ENCODE data around the gene PLXNB2. TPM values are rescaled to one million over a fixed set of nuclear protein-coding genes. Genes with fewer than 3 reads are reported as not detected.
A peak's percentile ranks its signal among the peaks of the same experiment; 100 is the strongest.

The PLXNB2 gene
- polyA plus RNA-seq, 3 donors = 38.2 to 368 (median 70.5) TPM

DNA sequence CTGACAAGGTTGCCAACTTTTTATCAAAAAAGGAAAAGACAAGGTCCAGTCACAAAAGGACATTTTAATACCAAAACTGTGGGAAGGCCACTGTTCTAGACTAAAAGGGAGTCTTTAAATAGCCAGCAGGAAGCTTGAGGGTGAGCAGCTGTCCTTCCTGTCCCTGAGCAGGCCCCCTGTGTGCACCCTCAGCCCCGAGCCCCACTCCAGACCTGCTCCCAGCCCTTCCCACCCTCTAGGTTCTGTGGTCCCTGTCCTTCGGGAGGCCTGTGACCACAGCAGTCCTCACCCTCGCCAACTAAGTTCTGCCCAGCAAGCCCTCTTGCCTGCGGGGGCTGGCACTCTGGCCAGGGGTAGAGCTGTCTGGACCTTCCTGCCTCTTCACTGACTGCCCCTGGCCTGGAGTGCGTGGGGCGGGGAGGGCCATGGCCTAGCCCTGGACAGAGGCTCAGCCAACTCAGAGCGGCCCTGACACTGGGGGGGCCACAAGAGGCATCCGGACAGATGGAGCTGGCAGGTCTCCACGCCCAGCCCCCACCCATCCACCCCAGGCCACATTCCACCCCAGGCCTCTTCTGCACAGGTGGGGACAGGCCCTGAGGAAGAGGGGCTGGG lies 1.6 kb upstream of the PLXNB2 start:
- peak overlapping the region; percentile 83 to 90 for H3K27ac ChIP-seq (ENCODE audit: low read depth in 1 of 2, low read length in 2 of 2)
- peak overlapping the region; percentile 65 for H3K9ac ChIP-seq (ENCODE audit: insufficient read depth, low read length, poor library complexity, severe bottlenecking)
- Mint-ChIP-seq H3K4me3 (peak overlapping the region; percentile 56 to 82), H3K27ac (peak overlapping the region; percentile 76 to 97 (median 94)), H3K4me1 (peaks cover 36% of the 10 kb centered on the region), H3K27me3 (ENCODE audit: low read depth in 3 of 3) (peaks cover 2% of the 10 kb centered on the region in 3 donors), H3K9me3 (peaks cover 0 to 2% (median 0%) of the 10 kb centered on the region in 7 donors), H3K36me3 (peaks cover 0 to 9% of the 10 kb centered on the region in 2 donors)
- peak overlapping the region in 1 of 3 experiments; percentile 70 for H3K4me3 ChIP-seq (replicated peaks in 1 of 3; ENCODE audit: low read depth in 2 of 3, low read length in 3 of 3)
- intact Hi-C loops (cut with micrococcal nuclease) = loop anchor here in 1 of 2 donors (2.0 to 10.0 kb wide), 2 partner anchors 18 to 344 kb away; partner anchors contain the start of genes DENND6B and PIM3
- no peak for DNase-seq
- H3K9me3 ChIP-seq (replicated peaks in 1 of 2; ENCODE audit: control insufficient read depth in 1 of 2, insufficient read depth in 1 of 2, low read length in 2 of 2) = no peaks in the 10 kb centered on the region
- peaks cover 0 to 10% of the 10 kb centered on the region in 2 donors for H3K36me3 ChIP-seq (replicated peaks in 1 of 2; ENCODE audit: control insufficient read depth in 1 of 2, insufficient read depth in 2 of 2, low read length in 2 of 2)
- peaks cover 35% of the 10 kb centered on the region for H3K79me2 ChIP-seq (ENCODE audit: insufficient read depth, low read length)
- no peaks in the 10 kb centered on the region for H3K27me3 ChIP-seq (ENCODE audit: control insufficient read depth in 2 of 2, insufficient read depth in 2 of 2, low read length in 2 of 2)
- 52% methylated on average over 7 of the region's 9 CpGs for WGBS (ENCODE audit: insufficient coverage)
- H3K4me2 ChIP-seq (replicated peaks; ENCODE audit: extremely low read depth, low read length, poor library complexity, severe bottlenecking) = peak overlapping the region; percentile 83
- TF ChIP-seq, protein P1, sequence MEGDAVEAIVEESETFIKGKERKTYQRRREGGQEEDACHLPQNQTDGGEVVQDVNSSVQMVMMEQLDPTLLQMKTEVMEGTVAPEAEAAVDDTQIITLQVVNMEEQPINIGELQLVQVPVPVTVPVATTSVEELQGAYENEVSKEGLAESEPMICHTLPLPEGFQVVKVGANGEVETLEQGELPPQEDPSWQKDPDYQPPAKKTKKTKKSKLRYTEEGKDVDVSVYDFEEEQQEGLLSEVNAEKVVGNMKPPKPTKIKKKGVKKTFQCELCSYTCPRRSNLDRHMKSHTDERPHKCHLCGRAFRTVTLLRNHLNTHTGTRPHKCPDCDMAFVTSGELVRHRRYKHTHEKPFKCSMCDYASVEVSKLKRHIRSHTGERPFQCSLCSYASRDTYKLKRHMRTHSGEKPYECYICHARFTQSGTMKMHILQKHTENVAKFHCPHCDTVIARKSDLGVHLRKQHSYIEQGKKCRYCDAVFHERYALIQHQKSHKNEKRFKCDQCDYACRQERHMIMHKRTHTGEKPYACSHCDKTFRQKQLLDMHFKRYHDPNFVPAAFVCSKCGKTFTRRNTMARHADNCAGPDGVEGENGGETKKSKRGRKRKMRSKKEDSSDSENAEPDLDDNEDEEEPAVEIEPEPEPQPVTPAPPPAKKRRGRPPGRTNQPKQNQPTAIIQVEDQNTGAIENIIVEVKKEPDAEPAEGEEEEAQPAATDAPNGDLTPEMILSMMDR (IDR thresholded peaks at IDR 0.05) = no peak
- peaks cover 27% of the 10 kb centered on the region for H4K20me1 ChIP-seq (ENCODE audit: insufficient read depth, low read length)
- H3K4me1 ChIP-seq (ENCODE audit: control insufficient read depth in 1 of 2, insufficient read depth in 2 of 2, low read length in 2 of 2) = peaks cover 48% of the 10 kb centered on the region in 2 donors
- H2AFZ ChIP-seq (ENCODE audit: insufficient read depth, low read depth, low read length, poor library complexity, severe bottlenecking) = no peak overlapping the region

DNA sequence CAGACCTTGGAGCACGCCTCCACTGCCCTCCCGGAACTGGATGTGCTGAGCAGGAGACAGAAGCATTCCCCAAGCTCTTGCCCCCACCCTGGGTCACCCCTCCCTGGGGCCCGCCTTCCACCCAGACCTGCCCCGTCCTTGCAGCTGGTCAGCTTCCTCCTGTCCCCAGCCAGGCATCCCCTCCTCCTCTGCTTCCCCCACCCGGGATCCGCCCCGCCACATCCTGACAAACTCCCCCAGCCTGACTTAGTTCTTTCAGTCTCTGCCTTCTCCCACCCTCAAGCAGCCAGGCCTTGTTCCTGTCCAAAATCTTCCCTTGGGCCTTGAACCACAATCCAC lies 1.1 kb upstream of the PLXNB2 start:
- intact Hi-C loops (cut with micrococcal nuclease) = loop anchor here in 1 of 2 donors (2.0 to 10.0 kb wide), 2 partner anchors 18 to 344 kb away; partner anchors contain the start of genes DENND6B and PIM3
- H3K27ac Mint-ChIP-seq = peak overlapping the region; percentile 76 to 97 (median 94)
- Histone ChIP-seq H3K4me3 (replicated peaks in 1 of 3; ENCODE audit: low read depth in 2 of 3, low read length in 3 of 3) (peak overlapping the region in 2 of 3 experiments; percentile 37 to 70), H3K36me3 (replicated peaks in 1 of 2; ENCODE audit: control insufficient read depth in 1 of 2, insufficient read depth in 2 of 2, low read length in 2 of 2) (peaks cover 0 to 10% of the 10 kb centered on the region in 2 donors), H3K4me1 (ENCODE audit: control insufficient read depth in 1 of 2, insufficient read depth in 2 of 2, low read length in 2 of 2) (peaks cover 48% of the 10 kb centered on the region in 2 donors), H2AFZ (ENCODE audit: insufficient read depth, low read depth, low read length, poor library complexity, severe bottlenecking) (no peak overlapping the region), H4K20me1 (ENCODE audit: insufficient read depth, low read length) (peaks cover 32% of the 10 kb centered on the region), H3K9me3 (replicated peaks in 1 of 2; ENCODE audit: control insufficient read depth in 1 of 2, insufficient read depth in 1 of 2, low read length in 2 of 2) (no peaks in the 10 kb centered on the region), H3K79me2 (ENCODE audit: insufficient read depth, low read length) (peaks cover 35% of the 10 kb centered on the region), H3K9ac (ENCODE audit: insufficient read depth, low read length, poor library complexity, severe bottlenecking) (peak overlapping the region; percentile 65), H3K27me3 (ENCODE audit: control insufficient read depth in 2 of 2, insufficient read depth in 2 of 2, low read length in 2 of 2) (no peaks in the 10 kb centered on the region), H3K27ac (ENCODE audit: low read depth in 1 of 2, low read length in 2 of 2) (peak overlapping the region; percentile 83 to 90), H3K4me2 (replicated peaks; ENCODE audit: extremely low read depth, low read length, poor library complexity, severe bottlenecking) (peak overlapping the region; percentile 83)
- 0% methylated on average over 6 of the region's 7 CpGs for WGBS (ENCODE audit: insufficient coverage)
- H3K27me3 Mint-ChIP-seq (ENCODE audit: low read depth in 3 of 3) = peaks cover 2% of the 10 kb centered on the region in 3 donors
- H3K4me3 Mint-ChIP-seq = peak overlapping the region; percentile 69 to 82
- TF ChIP-seq, protein P1 (IDR thresholded peaks at IDR 0.05) = no peak
- peaks cover 0 to 9% of the 10 kb centered on the region in 2 donors for H3K36me3 Mint-ChIP-seq
- H3K9me3 Mint-ChIP-seq = peaks cover 0 to 2% (median 0%) of the 10 kb centered on the region in 7 donors
- DNase-seq = peak; percentile 63 to 75 (median 70)
- peaks cover 35% of the 10 kb centered on the region for H3K4me1 Mint-ChIP-seq
